ENCODE data around the gene PBX2. TPM values are rescaled to one million over a fixed set of nuclear protein-coding genes. Genes with fewer than 3 reads are reported as not detected.
A peak's percentile ranks its signal among the peaks of the same experiment; 100 is the strongest.
"Not testable (repeated sequence)": the region's sequence is repeated elsewhere in the genome, so short reads cannot be mapped to it uniquely, and the experiment has no call there.

PBX2 gene
- total RNA-seq, 1 donor from 2014 or later = 46.9 TPM

DNA sequence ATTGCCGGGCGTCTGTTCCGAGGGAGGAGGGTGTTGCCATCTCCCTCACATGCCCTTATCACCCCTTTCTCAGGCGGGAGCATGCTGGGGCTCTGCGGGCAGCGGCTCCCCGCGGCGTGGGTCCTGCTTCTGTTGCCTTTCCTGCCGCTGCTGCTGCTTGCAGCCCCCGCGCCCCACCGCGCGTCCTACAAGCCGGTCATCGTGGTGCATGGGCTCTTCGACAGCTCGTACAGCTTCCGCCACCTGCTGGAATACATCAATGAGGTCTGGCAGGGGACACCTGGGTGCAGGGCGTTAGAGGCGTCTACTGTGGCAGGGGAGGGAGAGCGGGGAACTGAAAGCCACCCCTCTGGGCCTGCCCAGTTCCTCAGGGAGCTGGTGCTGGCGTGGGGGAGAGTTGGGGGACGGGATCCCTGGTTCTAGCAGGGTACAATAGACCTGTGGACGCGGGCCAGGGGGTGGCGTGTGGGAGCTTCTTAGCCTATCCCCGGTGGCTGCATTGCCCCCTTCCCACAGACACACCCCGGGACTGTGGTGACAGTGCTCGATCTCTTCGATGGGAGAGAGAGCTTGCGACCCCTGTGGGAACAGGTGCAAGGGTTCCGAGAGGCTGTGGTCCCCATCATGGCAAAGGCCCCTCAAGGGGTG is 35.4 kb downstream of the PBX2 start:
- no peak for DNase-seq (ENCODE audit: low spot score)
- intact Hi-C loops (cut with DNase I) = loop anchor here (1.0 to 2.0 kb wide), 2 partner anchors 22 to 41 kb away; partner anchors contain the start of gene AGPAT1

DNA sequence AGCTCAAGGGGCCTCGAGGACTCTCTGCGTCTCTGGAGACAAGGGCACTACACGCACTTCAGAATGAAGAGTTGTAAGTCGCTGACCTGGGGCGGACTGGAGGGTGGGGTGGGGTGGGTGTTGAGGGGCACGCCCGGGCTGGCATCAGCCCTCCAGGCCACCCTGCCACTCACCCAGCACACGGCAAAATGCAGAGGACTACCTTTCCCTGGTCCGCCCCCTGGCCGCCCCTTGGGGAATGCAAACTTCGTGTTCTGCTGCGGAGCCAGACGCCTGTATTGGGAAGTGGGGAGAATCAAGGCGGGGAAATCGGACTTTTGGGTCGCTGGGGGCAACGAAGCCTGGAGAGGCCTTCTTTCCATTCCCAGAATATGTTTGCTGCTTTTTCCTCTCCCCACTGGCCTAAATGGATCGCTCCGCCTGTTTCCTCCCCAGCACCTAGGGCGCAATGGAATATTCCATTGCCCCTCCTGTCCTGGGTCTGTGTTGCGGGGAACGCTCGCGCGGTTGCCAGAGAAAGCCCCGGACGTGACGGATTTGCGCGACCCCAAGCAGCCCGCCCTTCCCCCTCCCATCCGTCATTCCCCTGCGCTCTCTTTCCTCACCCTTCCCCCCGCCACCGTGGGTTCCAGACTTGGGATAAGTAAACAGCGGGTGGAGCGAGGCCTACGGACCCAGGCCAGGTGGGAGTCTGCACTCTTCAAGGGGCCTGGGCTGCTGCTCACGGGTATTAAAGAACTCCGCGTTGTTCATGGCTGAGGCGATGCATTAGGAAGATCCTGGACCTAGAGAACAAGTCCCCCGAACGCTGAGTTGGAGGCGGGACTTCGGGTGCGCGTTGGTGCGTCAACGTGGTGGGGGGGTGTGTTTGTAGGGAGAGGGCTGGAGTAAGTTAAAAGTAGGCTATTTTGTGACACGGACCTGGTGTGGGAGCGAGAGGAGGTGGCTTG is 36.2 kb downstream of the PBX2 start, which contains the start of gene PPT2:
Gene PPT2, plus strand, starts transcription at position 578 of the 950 bp plus-strand sequence. CDS start 454 bp downstream, outside the sequence.
- peak; percentile 91 for DNase-seq (ENCODE audit: low spot score)
- intact Hi-C loops (cut with DNase I) = loop anchor here (1.0 to 2.0 kb wide), 3 partner anchors 23 to 41 kb away; partner anchors contain the start of gene AGPAT1

DNA sequence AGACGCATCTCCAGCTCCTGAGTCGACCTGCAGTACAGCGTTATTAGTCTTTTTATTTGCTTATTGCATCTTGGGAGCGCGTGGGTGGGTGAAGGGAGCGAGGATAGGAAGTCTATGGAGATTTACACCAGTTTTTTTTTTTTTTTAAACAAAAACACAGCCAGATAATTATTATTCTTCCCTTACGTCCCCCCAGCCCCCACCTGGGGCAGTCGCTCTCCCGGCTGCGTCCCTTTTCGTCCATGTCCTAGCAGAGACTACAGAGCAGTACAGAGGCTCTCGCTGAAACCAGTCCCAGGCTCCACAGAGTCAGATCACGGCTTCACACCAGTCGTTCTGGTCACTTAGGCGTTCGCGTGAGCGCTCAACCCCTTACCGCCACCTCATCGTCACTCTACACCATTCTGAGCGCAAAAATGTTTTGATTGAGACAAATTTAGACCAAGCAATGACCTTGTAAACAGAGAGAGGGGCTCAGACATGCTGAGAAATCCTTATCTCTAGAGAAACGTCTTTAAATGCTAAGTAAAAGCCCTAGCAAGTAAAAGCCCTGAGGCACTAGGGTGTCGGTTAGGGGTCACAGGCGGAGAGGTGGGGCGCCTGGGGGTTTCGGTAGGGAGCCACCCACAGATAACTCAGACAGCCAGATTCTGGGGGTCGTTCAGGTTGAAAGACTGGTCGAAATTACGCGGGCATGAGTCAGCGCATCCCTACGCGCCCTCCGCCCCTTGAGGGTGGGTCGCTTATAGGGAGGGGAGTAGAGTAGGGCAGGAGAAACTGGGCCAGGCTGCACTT is 37.0 kb downstream of the PBX2 start:
- intact Hi-C loops (cut with DNase I) = loop anchor here (2.0 kb wide), 1 partner anchor 26 kb away; no protein-coding TSS in a partner anchor
- no peak for DNase-seq (ENCODE audit: low spot score)

DNA sequence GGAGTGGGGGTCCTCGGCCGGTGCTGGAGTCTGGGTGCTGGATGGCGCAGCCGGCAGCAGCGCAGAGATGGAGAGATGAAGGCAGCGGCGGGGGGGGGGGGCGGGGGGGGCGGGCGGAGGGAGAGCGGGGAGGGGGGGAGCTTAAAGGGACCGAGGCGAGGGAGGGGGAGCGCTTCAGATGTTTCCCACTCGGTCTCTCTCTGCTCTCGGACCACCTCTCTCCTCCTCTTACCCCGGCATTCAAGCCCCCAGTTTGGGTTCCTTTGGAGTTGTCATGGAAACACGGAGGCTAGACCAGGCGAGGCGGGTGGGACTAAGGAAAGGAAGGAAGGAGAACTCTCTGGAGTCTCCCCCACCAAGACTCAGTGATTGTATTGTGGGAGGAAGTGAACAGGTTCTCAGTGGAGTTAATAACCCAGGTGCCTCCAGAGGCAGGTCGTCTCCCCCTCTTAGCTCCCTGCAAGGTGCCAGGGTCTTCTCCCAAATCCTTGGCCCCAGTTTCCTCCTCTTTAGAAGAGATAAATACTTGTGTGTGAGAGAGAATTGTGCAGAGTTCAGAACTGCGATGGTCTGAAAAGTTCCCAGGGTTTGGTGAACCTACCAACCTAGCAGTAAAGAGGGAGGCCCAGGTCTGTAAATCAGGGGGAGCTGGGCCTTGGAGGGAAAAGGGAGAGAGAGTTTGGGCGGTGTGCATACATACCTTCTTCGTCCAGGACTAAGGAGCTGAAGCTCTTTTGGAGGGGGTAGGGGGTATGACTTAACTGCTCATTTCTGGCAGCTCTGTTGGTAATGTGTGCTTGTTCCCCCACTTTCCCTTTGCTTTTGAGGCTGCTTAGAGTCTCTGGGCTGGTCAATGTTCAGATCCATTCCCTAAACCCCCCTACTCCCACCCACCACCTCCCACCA is 37.9 kb downstream of the PBX2 start, which contains the start of gene PRRT1:
Gene PRRT1, minus strand, starts transcription at position 77 of the 906 bp plus-strand sequence. CDS start 112 bp downstream, outside the sequence.
- DNase-seq (ENCODE audit: low spot score) = no peak
- intact Hi-C loops (cut with DNase I) = loop anchor here (2.0 kb wide), 1 partner anchor 25 kb away; no protein-coding TSS in a partner anchor

DNA sequence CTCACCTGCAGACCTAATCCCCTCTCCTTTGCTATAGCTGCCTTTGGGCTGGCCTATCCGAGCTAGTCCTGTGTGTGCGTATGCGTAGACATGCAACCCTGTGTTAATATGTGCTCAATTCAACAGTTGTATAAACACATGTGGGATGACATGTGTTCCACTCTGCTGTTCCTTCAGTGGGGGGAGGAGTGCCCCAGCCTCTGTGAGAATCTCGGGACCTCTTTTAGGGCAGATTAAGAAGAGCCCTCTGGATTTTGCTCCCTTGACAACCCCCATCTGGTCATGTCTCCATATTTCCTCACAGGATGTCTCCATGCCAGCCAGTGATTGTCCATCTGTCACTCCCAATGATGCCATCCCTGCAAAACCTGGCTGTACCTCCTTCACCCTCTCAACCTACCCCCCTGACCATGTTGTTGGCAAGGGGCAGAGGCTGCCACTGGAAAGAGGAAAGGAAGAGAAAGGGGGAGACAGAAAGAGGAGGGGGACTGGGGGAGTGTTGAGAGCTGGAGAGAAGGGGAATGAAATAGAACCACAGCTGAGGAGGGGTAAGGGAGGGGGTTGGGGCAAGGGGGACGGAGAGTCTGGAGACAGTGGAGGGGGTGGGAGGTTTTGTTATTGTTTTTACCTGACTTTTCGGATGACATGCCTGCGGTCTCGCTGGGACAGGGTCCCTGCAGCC is 38.7 kb downstream of the PBX2 start:
- DNase-seq (ENCODE audit: low spot score) = no peak
- intact Hi-C loops (cut with DNase I) = no loop called here

DNA sequence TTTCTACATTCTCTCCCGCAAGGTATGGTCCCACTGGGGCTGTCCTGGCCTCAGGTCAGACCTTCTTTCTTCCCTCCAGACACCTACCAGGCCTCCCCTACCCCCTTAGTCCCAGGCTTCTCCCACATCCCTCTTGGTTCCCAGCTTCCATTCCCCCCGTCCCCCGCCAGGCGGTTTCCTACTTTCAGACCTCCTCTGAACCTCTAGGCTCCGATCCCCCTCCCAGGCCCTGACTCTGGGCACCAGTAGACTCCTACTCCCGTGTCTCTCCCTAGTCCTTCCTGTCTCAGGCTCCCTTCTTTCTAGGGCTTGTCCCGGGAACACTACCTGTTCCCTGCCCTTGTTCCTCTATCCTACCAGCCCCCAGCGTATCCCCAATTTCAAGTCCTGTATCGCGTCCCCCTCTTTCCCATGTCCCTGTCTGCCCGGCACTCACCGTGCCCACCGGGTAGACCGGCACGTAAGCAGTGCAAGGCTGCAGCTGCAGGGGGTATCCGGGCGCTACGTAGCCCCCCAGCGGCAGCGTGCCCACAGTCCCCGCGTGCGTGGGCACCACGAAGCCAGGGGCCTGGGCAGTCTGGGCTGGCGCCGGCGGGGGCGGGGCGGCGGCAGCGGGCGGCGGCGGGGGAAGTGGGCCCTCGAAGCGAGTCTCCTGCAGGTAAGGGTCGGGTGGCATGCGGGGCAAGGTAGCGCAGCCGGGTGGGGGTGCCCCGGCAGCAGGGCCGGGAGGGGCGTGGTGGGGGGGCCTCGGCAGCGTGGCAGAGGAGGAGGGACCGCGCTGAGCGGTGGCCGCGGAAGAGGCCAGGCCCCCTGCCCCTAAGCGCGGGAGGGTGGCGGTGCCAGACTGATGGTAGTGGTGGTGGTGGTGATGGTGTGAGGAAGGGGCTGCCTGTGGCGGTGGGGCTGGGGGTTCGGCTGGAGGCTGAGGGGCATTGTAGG is 39.8 kb downstream of the PBX2 start:
- intact Hi-C loops (cut with DNase I) = no loop called here
- no peak for DNase-seq (ENCODE audit: low spot score)

DNA sequence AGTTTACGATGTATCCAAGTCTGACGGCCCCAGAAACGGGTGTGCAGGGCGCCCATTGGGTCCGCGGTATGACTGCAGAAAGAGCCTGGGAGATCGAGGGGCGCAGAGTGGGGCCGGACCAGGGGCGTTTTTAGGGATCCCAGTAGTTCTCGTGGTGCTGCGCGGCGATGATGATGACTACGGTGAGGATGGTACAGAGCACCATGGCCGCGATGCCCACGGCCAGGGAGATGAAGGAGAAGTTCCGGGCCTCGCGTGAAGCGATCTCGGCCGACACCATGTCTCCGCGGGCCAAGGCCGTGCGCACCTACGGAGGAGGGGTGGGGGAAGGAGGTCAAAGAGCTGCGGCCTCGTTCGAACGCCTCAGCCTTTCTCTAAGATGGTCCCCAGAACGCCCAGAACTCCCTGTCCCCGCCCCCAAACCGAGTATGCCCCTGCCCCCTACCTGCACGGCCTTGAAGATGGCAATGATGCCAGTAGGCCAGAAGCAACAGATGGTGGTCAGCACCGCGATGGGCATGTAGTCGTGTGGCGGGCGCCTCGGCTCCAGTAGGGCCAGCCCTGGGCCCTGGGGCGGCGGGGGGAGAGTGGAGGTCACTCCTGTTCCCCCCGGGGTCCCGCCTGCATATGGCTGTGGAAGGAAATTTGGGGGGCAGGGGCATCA is 40.8 kb downstream of the PBX2 start:
- no peak for DNase-seq (ENCODE audit: low spot score)
- intact Hi-C loops (cut with DNase I) = no loop called here

DNA sequence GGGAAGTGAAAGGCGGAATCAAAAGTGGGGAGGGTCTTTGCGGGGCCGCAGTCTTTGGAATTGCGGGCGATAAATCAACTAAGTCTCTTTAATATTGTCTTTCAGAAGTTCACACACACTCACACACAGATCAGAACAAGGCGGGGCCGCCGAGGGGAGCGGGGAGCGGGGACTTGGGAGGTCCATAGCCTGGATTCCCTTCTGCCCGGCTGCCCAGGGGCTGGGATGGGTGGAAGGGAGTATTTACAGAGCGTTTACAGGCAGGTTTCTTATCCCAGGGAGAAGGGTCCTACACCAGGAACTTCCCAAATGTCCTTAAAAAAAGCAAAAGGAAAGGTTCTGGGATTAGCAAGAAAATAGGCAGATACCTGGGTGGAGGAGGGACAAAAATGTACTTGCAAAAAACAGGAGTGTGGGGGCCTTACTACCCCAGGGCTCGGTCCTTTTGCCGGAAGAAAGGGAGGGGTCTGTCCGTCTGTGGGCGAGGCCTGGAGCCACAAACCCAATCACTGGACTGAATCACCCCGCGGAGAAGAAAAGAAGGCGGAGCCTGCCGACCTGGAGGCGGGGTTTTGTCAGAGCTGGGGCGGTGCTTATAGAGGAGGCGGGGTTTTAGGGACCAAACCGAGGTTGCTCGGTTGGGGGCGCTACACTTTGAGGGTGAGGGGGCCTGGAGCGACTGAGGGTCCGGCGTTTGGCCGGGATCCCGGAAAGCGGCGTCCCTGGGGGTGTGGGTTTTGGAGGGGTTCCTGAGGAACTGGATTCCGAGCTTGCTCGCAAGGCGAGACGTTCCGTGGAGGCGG is 41.5 kb downstream of the PBX2 start:
- DNase-seq (ENCODE audit: low spot score) = no peak
- intact Hi-C loops (cut with DNase I) = no loop called here

DNA sequence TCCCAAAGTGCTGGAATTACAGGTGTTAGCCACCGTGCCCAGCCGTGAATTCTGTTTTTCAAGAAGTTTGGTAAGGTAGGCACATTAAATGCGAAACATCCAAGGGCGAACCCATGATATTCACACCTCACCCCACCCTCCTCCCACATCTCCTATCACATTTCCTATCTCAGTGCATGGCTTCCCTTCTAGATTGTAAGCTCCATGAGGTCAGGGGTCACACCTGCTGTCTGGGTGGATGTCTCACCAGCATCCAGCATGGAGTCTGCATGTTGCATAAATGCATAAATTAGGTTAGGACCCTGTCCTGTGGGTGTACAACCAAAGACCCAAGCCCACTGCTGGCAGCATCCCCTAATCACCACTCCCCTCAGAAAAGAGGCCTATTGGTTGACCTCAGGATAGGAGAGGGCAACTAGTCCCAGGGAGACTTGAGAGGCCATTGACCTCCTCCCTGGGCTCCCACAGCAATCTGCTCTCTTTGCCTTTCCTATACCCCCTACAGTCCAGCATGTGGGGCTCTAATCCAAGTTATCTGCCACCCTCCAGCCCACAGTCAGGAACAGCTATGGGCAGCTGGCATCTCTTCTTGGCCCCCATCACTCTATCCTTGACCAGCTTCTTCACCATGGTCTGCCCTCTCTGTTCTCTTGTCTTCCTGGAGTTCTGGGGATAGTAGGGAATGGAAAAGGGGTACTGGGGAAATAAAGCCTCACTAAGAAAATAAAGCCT is 42.4 kb downstream of the PBX2 start:
- DNase-seq (ENCODE audit: low spot score) = no peak
- intact Hi-C loops (cut with DNase I) = no loop called here

DNA sequence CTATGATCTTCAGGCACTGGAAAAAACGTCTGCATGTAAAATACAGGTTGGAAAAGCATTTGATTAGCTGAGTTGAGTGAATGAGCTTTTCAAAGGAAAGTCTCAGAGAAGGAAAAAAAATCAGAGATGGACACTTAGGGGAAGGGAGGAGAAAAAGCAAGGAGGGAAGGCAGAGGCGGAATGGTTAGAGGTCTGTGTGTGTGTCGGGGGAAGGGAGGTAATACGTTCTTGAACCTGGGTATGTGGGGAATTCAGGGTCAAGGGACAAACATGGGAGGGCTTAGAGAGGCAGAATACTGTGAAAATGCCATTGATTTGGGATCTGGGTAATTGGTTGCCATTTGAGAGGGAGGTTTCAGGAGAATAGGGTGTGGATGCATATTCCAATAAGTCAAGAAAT is 43.3 kb downstream of the PBX2 start:
- intact Hi-C loops (cut with DNase I) = no loop called here
- DNase-seq (ENCODE audit: low spot score) = no peak

DNA sequence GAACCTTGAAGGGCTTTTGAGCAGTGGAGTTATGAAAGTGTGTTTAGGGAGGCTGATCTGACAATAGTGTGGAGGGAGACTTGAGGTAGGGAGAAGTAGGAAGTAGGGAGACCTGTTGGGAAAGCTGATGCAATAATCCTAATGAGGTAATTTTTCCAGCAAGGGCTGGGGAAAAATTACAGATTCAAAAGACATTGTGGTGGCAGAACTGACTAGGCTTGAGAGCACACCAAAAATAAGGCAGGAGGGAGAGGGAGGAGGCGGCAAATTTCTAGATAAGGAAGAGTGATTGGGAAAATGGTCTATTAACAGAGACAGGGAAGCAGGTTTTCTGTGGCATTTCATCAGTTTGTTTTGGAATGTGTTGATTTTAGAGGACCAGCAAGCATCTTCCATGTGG is 43.7 kb downstream of the PBX2 start:
- DNase-seq (ENCODE audit: low spot score) = no peak
- intact Hi-C loops (cut with DNase I) = no loop called here

DNA sequence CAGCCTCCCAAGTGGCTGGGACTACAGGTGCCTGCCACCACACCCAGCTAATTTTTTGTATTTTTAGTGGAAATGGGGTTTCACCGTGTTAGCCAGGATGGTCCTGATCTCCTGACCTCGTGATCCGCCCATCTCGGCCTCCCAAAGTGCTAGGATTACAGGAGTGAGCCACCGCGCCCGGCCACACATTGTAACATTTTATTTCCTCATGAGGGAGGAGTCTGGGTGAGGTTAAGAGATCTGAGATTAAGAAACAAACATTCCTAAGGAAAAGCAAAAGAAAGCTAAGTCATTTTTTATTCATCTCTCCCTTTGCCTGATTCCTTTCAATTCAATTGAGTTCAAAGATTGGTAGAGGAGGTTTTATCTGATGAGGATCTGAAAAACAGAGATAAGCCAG is 45.8 kb downstream of the PBX2 start:
- intact Hi-C loops (cut with DNase I); DNase-seq (ENCODE audit: low spot score): not testable (repeated sequence)

DNA sequence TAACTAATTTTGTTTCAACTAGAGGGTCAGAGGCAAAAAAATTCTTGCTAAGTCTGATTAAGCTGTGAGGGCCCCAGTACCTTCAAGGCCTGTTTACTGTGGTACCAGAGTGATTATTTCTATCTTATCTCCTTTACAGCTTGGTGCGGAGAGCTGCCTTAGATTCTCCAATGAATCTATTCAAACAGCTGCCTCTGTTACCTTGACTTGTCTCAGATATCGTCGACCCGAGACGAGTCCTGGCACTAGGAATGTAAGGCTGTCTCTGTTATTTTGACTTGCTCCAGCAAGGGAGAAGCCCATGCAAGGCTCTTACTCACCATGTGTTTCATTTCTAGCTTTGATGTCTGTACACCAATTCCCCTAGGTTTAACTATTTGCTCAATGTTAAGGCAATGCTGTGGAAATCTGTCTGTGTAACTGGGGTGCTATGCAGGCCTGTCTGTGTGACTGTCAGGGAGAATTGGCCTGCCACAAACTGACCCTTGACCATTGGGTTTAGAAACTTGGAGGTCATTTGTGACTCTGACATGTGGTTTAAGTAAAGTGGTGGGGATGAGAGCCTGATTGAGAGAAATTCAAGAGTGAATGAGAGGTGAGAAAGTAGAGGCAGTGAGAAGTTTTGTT is 49.5 kb downstream of the PBX2 start:
- intact Hi-C loops (cut with DNase I) = no loop called here
- no peak for DNase-seq (ENCODE audit: low spot score)

DNA sequence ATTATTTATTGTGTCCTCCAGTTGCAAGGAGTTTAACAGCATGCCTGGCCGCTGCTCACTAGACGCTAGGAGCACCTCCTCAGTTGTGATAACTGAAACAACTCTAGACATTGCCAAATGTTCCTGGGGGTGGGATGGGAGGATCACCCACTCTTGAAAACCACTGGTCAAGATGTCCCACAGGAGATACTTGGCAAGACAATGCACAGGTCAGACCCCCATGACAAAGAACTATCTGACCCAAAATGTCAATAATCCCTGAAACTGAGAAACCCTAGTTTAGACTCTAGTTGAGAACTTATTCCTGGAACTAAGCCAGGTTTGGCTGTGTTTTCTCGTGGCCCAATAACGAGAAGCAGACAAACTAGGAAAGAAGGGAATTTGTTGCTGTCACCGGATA is 50.4 kb downstream of the PBX2 start:
- DNase-seq (ENCODE audit: low spot score) = no peak
- intact Hi-C loops (cut with DNase I) = no loop called here

DNA sequence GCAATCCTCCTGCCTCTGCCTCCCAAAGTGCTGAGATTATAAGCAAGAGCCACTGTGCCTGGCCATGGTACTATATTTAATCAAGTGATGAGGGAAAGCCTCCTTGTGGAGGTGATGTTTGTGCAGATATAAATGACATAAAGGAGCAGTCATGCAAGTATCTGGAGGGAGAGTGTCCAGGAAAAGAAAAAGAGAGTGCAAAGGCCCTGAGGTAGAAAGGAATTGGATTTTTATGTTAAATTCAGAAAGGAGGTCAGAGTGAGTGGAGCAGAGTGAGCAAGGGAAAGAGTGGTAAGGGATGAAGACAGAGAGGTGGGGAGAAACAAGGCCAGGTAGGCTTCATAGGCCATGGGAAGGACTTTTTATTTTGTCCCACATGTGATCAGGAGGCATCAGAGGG is 52.5 kb downstream of the PBX2 start:
- DNase-seq (ENCODE audit: low spot score) = no peak
- intact Hi-C loops (cut with DNase I) = no loop called here

All from cardiac septum (tissue), 1 donor.